IMR-90 (cell line): ENCODE results near the gene LETM1. TPM values are rescaled to one million over a fixed set of nuclear protein-coding genes. Genes with fewer than 3 reads are reported as not detected.

Source experiments
- ATAC-seq: fragments of 200-7000 bp; cut with Tn5 transposase; 2 replicates; pipeline ENCODE4 v1.9.1; 2020; ENCODE audit warnings: low read depth, mild to moderate bottlenecking, moderate library complexity
- BruUV-seq: library from RNA; stranded (reverse); fragments of 400-500 nt; replicated peaks from 2 replicates; lab custom pipeline; 2021; lab: Mats Ljungman, UMichigan
- CTCF ChIA-PET: fragments of 300-600 bp; formaldehyde crosslinking; extraction: SDS; loops from one replicate; lab custom pipeline; 2021; ENCODE audit warnings: antibody characterized with exemption; lab: Yijun Ruan, JAX
- POLR2A ChIA-PET: fragments of 300-600 bp; sonication (Branson Sonifier 250); formaldehyde crosslinking; loops from one replicate; lab custom pipeline; 2022; ENCODE audit warnings: antibody characterized with exemption; ENCODE audit not compliant: unreplicated experiment; lab: Charles Lee
- DNase-seq: peaks from one replicate; pipeline ENCODE4 v3.0.0; 2013
- H2AFZ ChIP-seq: replicated peaks from 2 replicates; pipeline ENCODE3; 2013; ENCODE audit warnings: low read length, mild to moderate bottlenecking; ENCODE audit not compliant: poor library complexity
- H2AK5ac ChIP-seq: 2 replicates; pipeline ENCODE4 v1.6.1; 2013; ENCODE audit warnings: low read depth, low read length, inconsistent platforms
- H2AK9ac ChIP-seq: replicated peaks from 2 replicates; pipeline ENCODE3; 2013; ENCODE audit warnings: mild to moderate bottlenecking, low read depth, low read length, moderate library complexity; ENCODE audit not compliant: poor library complexity
- H2BK120ac ChIP-seq: 2 replicates; pipeline ENCODE4 v1.6.1; 2013; ENCODE audit warnings: low read depth, low read length, inconsistent platforms
- H2BK15ac ChIP-seq: 3 replicates; pipeline ENCODE4 v1.6.1; 2013; ENCODE audit warnings: low read depth, low read length, inconsistent platforms
- H2BK20ac ChIP-seq: 2 replicates; pipeline ENCODE4 v1.6.1; 2013; ENCODE audit warnings: low read depth, mild to moderate bottlenecking, inconsistent platforms, low read length, moderate library complexity
- H2BK5ac ChIP-seq: 2 replicates; pipeline ENCODE4 v1.6.1; 2013; ENCODE audit warnings: mild to moderate bottlenecking, low read depth, low read length, inconsistent platforms; ENCODE audit not compliant: poor library complexity, severe bottlenecking
- H3K14ac ChIP-seq: replicated peaks from 2 replicates; pipeline ENCODE4 v1.6.1; 2013; ENCODE audit warnings: low read depth, low read length, inconsistent platforms
- H3K18ac ChIP-seq: 2 replicates; pipeline ENCODE4 v1.6.1; 2013; ENCODE audit warnings: low read depth, low read length, control low read depth
- H3K23ac ChIP-seq: 2 replicates; pipeline ENCODE4 v1.6.1; 2013; ENCODE audit warnings: low read depth, low read length, inconsistent platforms
- H3K27ac ChIP-seq: 2 replicates; pipeline ENCODE4 v1.5.1; 2013; ENCODE audit warnings: mild to moderate bottlenecking, control low read depth, low read length; ENCODE audit not compliant: insufficient read depth
- H3K27me3 ChIP-seq: 2 replicates; pipeline ENCODE4 v1.6.1; 2013; ENCODE audit warnings: low read length; ENCODE audit not compliant: control insufficient read depth, insufficient read depth
- H3K36me3 ChIP-seq: 2 replicates; pipeline ENCODE4 v1.6.1; 2013; ENCODE audit warnings: low read length, mixed read lengths; ENCODE audit not compliant: control insufficient read depth, insufficient read depth
- H3K4ac ChIP-seq: 2 replicates; pipeline ENCODE4 v1.6.1; 2013; ENCODE audit warnings: low read depth, low read length, inconsistent platforms
- H3K4me1 ChIP-seq: 2 replicates; pipeline ENCODE4 v1.6.1; 2013; ENCODE audit warnings: low read length, mixed read lengths; ENCODE audit not compliant: control insufficient read depth, insufficient read depth
- H3K4me2 ChIP-seq: 2 replicates; pipeline ENCODE4 v1.6.1; 2013; ENCODE audit warnings: low read depth, mild to moderate bottlenecking, control low read depth, low read length, moderate library complexity
- H3K4me3 ChIP-seq: 2 replicates; pipeline ENCODE4 v1.5.1; 2013; ENCODE audit warnings: low read depth, mild to moderate bottlenecking, control low read depth, low read length, moderate library complexity; ENCODE audit not compliant: insufficient read depth
- H3K56ac ChIP-seq: 2 replicates; pipeline ENCODE4 v1.6.1; 2013; ENCODE audit warnings: low read length, inconsistent platforms; ENCODE audit not compliant: insufficient read depth; ENCODE audit errors: extremely low read depth
- H3K79me1 ChIP-seq, 2 experiments: 2 replicates each; pipeline ENCODE4 v1.6.1; 2013; ENCODE audit warnings: low read length in 2 of 2, inconsistent platforms in 1 of 2, low read depth in 1 of 2
- H3K9ac ChIP-seq: 2 replicates; pipeline ENCODE4 v1.6.1; 2013; ENCODE audit warnings: low read depth, low read length, control low read depth
- H3K9me1 ChIP-seq: 2 replicates; pipeline ENCODE4 v1.6.1; 2013; ENCODE audit warnings: low read length, inconsistent platforms; ENCODE audit not compliant: insufficient read depth
- H3K9me3 ChIP-seq: 2 replicates; pipeline ENCODE4 v1.6.1; 2013; ENCODE audit warnings: low read length; ENCODE audit not compliant: control insufficient read depth, insufficient read depth
- H4K20me1 ChIP-seq: 2 replicates; pipeline ENCODE4 v1.6.1; 2013; ENCODE audit warnings: low read length, inconsistent platforms; ENCODE audit not compliant: insufficient read depth
- H4K5ac ChIP-seq: 2 replicates; pipeline ENCODE4 v1.6.1; 2013; ENCODE audit warnings: mild to moderate bottlenecking, low read depth, low read length, control low read depth
- H4K8ac ChIP-seq, 2 experiments: 2 replicates each; pipeline ENCODE4 v1.6.1; 2013; ENCODE audit warnings: low read depth in 2 of 2, low read length in 2 of 2, control low read depth in 1 of 2, inconsistent platforms in 1 of 2
- H4K91ac ChIP-seq: 2 replicates; pipeline ENCODE4 v1.6.1; 2013; ENCODE audit warnings: low read depth, low read length, inconsistent platforms; ENCODE audit not compliant: insufficient read depth
- CEBPB ChIP-seq: IDR thresholded peaks from 2 replicates; pipeline ENCODE4 v1.6.1; 2012; ENCODE audit warnings: low read depth, low read length, improper control_type of control experiment
- NFE2L2 ChIP-seq: fragments of 150-350 bp; IDR thresholded peaks from 2 replicates; pipeline ENCODE4 v1.6.1; 2016; ENCODE audit warnings: low read depth, mild to moderate bottlenecking, low read length
- SMC3 ChIP-seq: fragments of 150-350 bp; IDR thresholded peaks from 2 replicates; pipeline ENCODE4 v1.6.1; 2016; ENCODE audit warnings: low read depth, mild to moderate bottlenecking, antibody characterized with exemption, low read length, moderate library complexity
- USF2 ChIP-seq: fragments of 150-350 bp; IDR thresholded peaks from 2 replicates; pipeline ENCODE4 v1.6.1; 2017; ENCODE audit warnings: mild to moderate bottlenecking, antibody characterized with exemption, low read length, low read depth
- WGBS, 2 experiments: methylation state at CpG; one replicate each; pipeline versions ENCODE4 v1.1.5 to v1.1.7; 2013; ENCODE audit warnings: missing lambda C conversion rate in 2 of 2; ENCODE audit not compliant: insufficient read length in 1 of 2; ENCODE audit errors: extremely low coverage in 2 of 2; 5-methylcytosine and 5-hydroxymethylcytosine counted together
- dilution Hi-C: fragments of 300-500 bp; cut with HindIII; formaldehyde crosslinking; loops from one replicate; pipeline ENCODE4 v1.14.3; 2018; ENCODE audit warnings: low sequenced_read_pairs; ENCODE audit not compliant: unreplicated experiment
- in situ Hi-C: fragments of 300-500 bp; cut with MboI; formaldehyde crosslinking; loops from 3 replicates; pipeline ENCODE4 v1.14.3; 2019; ENCODE audit warnings: low sequenced_read_pairs, inconsistent platforms, mixed read lengths
- intact Hi-C: fragments of 100-400 bp; cut with micrococcal nuclease; formaldehyde crosslinking; loops from 2 replicates; pipeline ENCODE4 v1.10.0; 2022
- polyA plus RNA-seq, 3 experiments: library from polyadenylated mRNA; depleted of rRNA; stranded (reverse); fragments of >200 nt; gene quantifications; 2 replicates each; pipeline ENCODE4 v1.2.3, GENCODE V29; 2012; ENCODE audit warnings: low replicate concordance in 1 of 3
- total RNA-seq: library from RNA; depleted of rRNA; stranded (reverse); fragments of >200 nt; gene quantifications from 2 replicates; pipeline ENCODE4 v1.2.3, GENCODE V29; 2012

Gene LETM1
- total and polyA plus RNA-seq, 2 of the 4 experiments (the other 2 are of a cell fraction) = 25.0 to 49.3 TPM

GRCh38 chr4:1802720-1803522 lies 53.0 kb downstream of the LETM1 start (continued):
- TF ChIP-seq NFE2L2 = no peak

GRCh38 chr4:1802151-1802715 lies 53.7 kb downstream of the LETM1 start:
- Histone ChIP-seq H3K9me1 (no peaks in the 10 kb centered on the region), H2BK120ac (no peak overlapping the region), H3K79me1 (no peaks in the 10 kb centered on the region), H3K27me3 (peaks cover under 1% of the 10 kb centered on the region; the same call in 1 of the 2 replicates), H3K56ac (no peak overlapping the region), H3K4me3 (no peak overlapping the region), H3K9me3 (no peaks in the 10 kb centered on the region), H2AFZ (no peak overlapping the region), H3K23ac (no peak overlapping the region), H4K91ac (no peak overlapping the region), H3K36me3 (no peaks in the 10 kb centered on the region), H3K27ac (no peak overlapping the region), H2BK20ac (no peak overlapping the region), H3K4ac (no peak overlapping the region), H4K8ac (no peak overlapping the region), H3K4me1 (no peaks in the 10 kb centered on the region; the same call in 1 of the 2 replicates), H2BK5ac (no peak overlapping the region), H2BK15ac (no peak overlapping the region), H4K5ac (no peak overlapping the region), H3K4me2 (no peak overlapping the region), H4K20me1 (no peaks in the 10 kb centered on the region), H3K18ac (no peak overlapping the region), H2AK9ac (no peak overlapping the region), H3K9ac (no peak overlapping the region), H3K14ac (no peak overlapping the region), H2AK5ac (no peak overlapping the region)
- ChIA-PET CTCF (no interaction called here), POLR2A (no interaction called here)
- TF ChIP-seq CEBPB (0 out of 2 replicates have a peak, but pooled peaks have one; percentile 6), SMC3 (no peak), USF2 (no peak)
- intact Hi-C loops (no loop called here), dilution Hi-C loops (no loop called here), in situ Hi-C loops (no loop called here)
- no TSS peak for BruUV-seq
- 44% methylated on average over 10 of the region's 22 CpGs; no CpG with 5 or more reads in 1 of the 2 experiments for WGBS, 2 experiments
- ATAC-seq (peak; percentile 35), DNase-seq (no peak)
